Germinal center (tissue), 1 donor: Measurements from ENCODE around the gene CFAP161.
"Not testable (repeated sequence)": the region's sequence is repeated elsewhere in the genome, so short reads cannot be mapped to it uniquely, and the experiment has no call there.

Experiments used
- DNase-seq: peaks from one replicate; pipeline ENCODE4 v3.0.0; 2012; ENCODE audit warnings: mixed read lengths, low spot score

The CFAP161 gene

DNA sequence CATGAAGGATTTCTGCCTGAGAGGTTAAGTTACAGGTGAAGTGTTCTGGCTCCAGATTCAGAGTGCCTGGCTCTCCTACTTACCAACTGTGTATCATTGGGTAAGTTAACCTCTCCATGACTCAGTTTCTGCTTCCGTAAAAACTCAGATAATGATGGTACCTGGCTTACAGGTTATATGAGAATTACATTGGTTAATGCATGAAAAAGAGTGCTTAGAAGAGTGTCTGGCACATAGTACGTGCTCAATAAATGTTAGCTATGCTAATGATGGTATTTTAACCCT is 23.8 kb downstream of the CFAP161 start:
- no peak for DNase-seq

DNA sequence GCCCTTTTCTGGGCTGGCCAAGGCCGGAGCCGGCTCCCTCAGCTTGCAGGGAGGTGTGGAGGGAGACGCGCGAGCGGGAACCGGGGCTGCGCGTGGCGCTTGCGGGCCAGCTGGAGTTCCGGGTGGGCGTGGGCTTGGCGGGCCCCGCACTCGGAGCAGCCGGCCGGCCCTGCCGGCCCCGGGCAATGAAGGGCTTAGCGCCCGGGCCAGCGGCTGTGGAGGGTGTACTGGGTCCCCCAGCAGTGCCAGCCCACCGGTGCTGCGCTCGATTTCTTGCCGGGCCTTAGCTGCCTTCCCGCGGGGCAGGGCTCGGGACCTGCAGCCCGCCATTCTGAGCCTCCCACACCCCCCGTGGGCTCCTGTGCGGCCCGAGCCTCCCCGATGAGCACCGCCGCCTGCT is 24.5 kb downstream of the CFAP161 start:
- DNase-seq = not testable (repeated sequence)

DNA sequence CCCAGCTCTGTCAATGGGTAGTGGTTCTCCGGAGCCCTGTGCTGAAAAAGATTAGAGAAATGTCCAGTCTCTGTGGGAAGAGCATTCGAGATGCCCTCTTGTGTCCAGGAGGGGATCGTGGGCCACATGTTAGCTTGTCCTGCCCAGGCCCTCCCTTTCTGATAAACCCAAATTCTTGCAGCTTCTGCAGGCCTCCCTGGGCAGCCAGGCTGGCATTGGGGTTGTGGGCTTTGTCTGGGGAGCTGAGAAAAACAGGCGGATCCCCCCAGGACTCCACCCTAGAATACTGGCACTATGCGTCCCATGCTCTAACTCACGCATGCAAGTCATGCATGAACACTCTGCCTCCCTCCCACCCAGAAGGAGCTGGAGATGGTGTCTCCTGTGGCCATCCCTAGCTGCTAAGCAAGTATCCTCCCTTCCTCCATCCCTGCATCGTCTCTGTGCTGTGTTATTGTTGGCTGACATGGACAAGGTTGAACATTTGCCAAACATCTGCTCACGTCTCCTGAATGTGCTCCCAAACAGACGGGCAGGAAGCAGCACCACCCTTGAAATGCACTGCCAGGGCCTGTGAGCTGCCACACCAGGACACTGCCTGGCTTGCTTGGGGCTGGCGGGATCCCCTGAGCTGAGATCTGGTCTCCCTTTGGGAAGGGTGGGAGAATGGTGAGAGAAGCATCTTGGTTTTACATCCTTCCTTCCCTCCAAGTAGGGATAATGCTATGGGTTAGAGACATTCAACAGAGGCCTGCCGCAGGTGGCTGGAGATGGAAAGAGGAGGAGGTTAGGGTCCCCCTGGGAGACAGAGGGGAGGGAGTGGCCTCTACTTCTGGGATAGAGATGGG is 26.5 kb downstream of the CFAP161 start:
- no peak for DNase-seq

DNA sequence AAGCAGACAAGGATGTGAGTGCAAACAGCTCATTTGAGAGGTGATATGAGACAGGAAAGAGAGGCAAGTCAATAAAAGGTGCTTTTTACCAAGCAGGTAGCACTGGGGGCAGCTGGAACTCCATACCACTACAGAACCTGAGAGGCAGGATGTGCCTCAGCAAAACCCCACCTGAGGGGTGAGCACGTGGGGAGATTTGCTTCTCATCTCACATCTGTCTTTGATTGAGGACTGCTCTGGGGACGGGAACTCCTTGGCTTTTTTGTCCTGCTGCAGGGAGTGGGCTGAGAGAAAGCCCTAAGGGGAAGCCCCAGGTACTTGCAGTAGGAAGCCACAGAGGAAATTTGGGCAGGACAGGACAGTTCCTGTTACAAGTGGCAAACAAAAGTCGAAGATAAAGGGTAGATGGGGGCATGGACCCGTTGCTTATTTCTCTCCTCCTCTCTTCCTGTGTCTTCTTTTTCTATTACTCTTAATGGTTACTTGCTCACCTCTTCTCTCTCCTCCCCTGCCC is 27.1 kb downstream of the CFAP161 start:
- no peak for DNase-seq

DNA sequence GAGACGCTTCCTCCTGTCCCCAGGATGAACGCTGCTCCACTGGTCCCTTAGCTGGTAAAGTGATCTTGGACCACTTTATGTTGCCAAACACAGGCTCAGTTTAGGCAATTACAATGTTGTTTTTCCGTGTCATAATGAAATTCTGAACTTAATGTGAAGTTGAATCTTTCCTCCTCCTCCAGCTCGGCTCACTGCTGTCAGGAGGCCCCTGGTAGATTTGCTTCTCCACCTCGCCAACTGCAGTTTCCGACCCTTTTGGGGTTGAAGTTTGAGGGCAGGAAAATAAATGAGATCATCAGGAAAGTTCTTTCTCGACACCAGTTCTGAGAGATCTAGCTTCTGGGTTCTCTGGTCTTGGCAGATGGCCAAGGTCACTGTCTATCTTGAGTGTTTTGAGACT is 27.8 kb downstream of the CFAP161 start:
- no peak for DNase-seq

DNA sequence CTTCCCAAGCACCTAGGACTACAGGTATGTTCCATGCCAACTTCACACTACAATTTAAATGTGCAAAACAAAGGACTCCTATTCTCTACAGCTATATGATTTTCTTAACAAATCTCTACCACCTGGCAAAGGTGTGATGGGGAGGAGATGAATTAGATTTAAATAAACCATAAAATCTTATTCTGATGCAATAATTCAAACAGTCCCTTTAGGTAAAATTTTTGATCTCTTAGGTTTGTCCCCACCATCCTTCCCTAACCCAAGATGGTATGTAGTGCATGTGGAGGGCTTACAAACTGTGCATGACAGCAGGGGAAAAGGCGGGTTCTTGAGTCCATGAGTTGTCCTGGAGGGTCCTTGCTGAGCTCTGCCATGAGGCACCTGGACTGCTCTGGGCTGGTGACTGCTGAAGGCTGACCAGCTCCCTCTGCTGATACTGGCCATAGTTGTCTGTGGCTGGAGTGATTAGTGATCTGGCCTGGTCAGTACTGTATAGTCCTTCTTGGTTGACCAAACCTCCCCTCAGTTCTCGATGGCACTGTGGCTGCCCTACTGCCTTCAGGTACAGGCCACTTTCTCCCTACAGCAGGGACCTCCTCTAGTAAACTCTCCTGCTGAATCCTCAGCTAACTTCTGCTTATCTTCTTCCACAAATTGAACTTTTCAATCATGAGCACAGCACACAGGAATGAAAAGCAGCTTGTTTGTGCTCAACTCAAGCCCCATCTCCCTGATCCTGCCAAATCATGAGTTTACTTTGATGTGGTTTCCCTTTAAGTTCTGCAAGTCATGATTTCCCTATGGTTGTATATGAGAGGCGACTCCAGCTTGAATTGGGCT is 30.1 kb downstream of the CFAP161 start:
- DNase-seq = no peak

DNA sequence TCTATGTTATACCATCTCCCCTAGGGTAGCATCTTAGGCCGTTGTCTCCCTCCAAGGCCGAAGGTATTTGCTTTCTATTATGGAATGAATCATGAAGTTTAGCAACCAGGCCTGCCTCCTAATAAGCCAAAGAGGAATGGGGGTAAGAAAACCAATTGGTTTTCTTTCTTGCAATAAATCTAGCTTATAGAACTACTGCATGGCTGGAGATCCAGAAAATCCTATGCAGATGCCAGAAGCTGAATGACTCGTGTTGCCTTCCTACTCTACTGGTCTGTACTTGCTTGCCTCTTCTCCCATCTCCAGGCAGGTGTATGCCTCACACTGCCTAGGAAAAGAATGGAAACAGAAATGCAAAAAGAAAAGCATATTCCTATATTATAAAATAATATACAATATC is 31.5 kb downstream of the CFAP161 start:
- DNase-seq = no peak

DNA sequence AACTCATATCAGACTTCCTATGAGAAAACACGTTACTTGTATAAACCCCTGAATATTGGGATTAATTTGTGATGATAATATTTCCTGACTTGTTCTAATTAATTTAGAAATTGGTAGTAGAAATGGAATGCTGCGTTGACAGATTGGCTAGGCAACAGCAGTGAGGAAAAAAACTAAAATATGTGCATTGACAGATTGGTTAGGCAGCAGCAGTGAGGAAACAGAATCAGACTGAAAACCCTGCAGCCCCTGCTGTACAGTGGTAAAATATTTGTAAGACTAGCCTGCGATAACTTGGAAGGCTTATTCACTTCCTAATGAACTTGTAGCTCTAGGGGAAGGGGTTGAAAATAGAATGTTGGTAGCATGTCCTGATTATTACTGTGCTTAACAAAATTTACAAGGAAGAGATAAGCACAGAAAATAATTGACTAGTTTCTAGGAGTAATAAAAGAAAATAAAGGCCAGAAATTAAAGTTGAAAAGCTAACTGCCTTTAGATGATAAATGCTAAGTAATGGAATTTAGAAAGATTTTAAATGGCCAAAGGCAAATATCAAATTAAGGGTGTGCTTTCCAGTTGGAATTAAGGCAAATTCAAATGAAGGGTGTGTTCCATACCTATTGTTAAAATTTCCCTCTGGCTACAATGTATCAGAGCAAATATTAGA is 32.7 kb downstream of the CFAP161 start:
- DNase-seq = no peak

DNA sequence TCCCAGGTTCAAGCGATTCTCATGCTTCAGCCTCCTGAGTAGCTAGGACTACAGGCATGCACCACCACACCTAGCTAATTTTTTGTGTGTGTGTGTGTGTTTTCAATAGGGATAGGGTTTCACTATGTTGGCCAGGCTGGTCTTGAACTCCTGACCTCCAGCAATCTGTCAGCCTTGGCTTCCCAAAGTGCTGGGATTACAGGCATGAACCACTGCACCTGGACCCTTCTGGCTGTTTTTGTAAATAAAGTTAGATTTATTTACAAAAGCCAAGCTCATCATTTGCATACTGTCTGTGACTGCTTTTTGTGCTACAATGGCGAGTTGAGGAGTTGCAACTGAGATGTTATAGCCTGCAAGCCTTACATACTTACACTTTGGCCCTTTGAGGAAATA is 34.1 kb downstream of the CFAP161 start:
- DNase-seq = no peak

DNA sequence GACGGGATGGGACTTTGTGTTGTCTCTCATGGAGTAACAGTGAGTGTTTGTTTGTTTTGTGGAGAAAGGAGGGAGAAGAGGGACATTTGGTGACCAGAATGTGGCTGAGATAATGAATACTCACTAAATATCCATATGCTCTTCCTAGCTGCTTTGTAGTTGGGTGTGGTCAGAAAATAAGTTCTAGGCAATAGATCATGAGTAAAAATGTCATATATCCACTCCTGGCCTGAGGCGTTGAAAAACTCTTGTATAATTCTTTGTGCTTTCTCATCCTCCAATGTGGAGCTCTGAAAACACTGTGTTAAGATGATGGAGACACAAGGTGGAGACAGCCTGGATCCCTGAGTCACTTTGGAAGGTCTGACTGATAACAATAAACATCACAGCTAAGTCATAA is 34.6 kb downstream of the CFAP161 start:
- DNase-seq = no peak

DNA sequence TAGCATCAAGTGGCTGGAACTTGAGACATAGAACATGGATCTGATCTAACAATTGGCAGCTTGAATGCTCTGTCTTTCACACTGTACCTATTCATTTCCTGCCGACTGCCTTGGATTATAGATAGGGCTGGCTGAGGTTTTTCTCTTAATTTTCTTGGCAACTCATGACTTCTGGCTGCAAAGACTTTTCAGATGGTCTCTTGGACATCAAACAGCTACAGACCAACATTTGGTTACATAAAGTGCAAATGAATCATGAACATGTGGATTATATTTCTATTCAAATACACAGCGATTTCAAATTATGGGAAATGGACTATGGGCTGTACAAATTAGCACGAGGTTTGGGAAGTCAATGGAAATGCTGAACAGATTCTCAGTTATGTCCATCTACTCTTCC is 36.4 kb downstream of the CFAP161 start:
- DNase-seq = no peak

DNA sequence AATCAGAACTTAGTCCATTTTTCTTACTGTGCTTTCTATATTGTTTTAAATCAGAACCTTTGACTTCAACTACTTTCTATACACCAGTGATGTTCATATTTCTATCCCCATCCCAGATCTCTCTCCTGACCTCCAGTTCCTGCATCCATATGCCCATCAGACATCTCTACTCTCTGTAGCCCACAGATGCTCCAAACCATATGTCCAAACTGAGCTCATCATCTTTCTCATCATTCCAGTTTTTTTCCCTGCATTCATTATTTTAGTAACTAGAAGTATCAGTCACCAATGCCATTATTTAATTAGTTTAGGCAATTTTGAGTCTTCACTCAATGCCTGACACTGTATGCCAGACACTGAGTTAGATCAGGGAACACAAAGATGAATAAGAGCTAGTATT is 37.2 kb downstream of the CFAP161 start:
- no peak for DNase-seq

DNA sequence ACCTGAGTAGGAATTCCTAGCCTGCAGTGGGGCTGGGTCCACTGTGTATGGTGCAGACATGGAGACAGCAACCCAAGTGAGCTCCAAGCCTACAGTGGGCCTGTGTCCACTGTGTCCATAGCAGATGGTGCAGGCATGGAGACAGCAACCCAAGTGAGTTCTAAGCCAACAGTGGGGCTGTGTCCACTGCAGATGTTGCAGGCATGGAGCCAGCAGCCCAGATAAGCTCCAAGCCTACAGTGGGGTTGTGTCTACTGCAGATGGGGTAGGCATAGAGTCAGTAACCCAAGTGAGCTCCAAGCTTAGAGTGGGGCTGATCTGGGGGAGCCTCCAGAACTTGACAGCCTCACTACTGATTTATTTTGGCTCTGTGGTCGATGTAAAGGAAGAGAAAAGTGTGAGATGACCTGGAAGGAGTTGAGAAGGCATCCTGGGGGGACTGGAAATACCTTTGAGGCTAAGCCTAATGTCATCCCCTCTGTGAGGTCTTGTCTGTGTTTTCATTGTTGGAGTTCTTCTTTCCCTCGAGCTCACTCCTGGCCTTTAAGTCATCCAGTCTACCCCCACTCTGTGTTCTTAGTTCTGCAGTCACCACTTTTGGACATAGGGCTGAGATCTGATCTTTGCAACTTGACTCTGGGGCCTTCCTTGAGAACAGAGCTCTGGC is 40.2 kb downstream of the CFAP161 start:
- DNase-seq = no peak

DNA sequence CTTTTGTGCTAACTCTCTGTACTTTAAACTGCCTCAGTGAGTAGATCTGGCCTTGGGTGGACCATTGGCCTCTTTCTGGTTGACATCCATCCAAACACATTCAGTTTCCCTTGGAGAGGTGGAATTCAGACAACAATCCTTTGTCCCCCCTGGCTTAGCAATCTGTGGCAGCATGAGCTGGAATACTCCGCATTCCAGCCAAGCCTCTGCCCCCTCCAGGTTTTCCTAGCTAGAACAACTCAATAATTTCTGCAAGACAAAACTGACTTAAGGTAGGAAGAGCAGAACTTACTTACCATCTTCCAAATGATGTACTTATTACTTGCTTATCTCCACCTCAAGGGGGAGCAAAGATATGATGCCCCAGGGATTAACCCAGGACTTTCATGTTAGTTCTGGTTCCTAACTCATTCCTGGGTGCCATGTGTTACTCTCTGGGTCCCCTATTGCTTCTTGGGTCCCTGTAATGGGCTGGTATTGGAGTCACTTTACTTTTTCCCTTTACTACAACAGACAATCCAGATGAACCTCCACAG is 40.8 kb downstream of the CFAP161 start:
- no peak for DNase-seq

DNA sequence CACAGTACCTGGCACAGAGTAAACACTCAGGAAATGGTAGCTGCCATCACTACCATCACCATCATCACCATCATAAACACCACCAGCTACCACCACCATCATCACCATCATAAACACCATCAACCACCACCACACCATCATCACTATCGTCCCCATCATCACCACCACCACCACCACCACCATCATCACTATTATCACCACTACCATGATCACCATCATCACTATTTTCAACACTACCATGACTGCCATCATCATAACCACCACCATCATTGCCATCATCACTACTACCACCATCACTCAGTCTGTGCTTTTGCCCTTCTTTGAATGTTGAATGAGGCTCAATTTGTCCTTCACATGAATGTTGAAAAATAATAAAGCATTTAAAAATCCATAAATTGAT is 41.4 kb downstream of the CFAP161 start:
- DNase-seq = no peak

DNA sequence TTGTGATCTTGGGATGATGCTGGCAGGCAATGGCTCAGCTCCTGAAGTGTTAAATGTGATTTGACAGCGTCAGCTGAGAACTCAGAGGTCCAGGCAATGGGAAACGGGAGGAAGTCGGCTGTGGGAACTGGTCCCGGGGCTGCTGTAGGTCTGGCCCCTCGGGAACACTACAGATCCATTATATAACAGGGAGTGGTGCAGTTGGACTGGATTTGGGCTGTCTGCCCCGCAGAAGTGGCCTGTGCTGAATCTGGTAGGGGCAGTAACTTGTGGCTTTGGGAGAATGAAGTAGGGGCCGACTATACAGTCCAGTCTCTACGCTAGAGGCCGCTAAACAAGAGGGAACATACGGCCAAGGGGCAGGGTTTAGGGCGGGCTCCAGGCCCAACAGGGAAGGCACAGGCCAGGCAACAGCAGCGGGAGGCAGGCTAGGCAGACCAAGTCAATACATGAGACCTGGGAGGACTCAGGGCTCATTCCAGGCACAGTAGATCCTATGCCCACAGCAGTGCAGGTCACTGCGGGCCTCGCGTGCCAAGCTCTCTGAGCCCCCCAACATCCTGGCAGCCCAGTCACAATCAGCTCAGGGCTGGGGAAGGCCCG is 42.3 kb downstream of the CFAP161 start:
- DNase-seq = no peak

DNA sequence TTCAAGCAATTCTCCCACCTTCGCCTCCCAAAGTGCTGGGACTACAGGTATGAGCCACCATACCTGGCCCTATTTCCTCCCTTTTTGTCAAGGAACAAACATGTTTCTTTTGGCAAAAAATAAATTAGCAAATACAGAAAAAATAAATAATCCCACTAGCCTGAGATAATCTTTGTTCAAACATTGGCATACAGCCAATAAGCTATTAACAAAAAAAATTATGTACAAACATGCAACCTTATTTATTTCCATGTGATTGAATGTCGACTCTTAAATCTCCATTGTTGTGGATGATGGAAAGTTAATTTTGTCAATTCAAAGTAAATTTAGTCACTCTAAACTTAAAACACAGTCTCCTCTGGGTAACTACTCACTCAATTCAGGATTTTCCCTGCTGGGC is 44.3 kb downstream of the CFAP161 start:
- no peak for DNase-seq

DNA sequence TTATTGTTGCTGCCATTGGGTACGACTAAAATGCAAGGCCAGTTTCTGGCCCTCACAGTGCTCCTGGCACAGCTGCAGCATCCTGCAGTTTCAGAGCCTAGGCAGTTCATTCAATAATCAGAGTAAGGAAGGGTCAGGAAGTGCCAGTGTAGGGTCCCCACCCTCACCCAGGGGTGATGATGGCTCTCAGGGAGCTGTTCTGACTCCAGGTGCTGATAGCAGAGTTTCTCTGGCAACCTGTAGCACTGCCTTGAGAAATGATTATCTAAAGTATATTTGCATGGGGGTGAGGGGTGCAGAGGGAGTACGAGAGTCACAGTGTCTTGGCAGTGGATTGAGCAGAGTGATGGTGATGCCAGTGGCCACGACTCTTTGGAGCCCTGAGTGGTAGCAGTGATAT is 47.1 kb downstream of the CFAP161 start:
- DNase-seq = no peak

DNA sequence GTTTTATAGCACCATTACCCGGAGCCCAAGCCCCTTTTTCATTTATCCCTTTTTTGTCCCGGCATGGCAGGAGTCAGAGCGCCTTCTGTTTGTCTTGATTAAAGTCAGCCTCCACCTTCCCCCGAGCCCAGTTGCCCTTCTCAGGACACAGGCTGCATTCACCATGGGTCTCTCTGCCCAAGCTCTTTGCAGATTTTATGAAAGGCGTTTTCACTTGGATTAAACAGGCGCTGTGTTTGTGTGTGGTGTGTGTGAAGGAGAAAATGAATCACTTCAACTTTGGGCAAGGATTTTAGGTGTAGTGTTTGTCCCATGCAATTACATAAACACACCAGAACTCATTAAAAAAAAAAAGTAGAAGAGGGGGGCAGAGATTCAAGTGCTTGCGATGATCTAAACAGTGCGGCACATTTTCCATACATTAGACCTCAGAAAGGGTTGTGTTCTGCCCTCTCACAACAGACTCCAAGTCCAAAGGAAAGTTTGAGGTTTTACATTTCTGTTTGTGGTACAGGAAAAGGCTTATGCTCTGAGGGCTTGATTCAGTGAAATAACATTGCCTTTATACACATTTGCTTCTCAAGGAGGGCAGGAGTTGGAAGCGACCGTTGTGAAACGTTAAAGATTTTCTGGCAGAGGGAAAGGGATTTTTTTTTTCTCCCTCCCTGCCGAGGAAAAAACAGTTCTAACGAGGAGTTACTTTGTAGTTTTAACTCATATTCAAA is 48.1 kb downstream of the CFAP161 start:
- DNase-seq = no peak

DNA sequence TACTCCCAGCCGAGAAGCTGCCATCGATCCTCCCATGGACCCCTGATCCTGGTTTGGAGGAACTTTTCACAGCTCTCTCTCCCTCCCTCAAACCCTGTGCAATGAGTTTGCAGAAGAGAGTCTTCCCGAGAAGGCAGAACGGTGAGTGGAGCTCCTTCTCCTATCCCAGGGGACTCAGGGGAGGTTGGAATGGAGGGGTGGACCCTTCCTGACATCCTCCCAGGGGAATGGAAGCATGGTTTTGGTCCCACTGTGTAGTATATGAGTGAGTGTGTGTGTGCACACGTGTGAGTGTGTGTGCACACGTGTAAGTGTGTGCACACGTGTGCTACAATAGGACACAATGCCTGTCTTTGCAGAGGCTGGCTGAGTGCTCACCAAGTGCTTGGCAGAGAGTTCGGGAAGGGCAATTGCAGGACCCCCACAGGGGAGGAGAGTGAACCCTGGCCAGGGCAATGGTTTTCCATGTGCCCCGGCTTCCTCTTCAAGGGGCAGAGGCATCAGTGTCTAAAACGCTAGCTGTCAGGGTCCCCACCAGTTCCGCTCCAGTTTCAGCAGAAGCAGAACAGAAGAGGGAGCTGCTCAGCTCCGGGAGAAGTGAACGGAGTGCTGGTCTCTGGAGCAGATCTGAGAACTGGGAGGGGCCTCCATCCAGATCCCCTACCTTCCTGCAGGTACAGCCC is 48.8 kb downstream of the CFAP161 start:
- DNase-seq = no peak
